Measurements from ENCODE around the gene LHX6.

GRCh38 chr9:122248448-122248865 is 19.7 kb upstream of the LHX6 start:
- no peak for TF ChIP-seq CTCF (IDR thresholded peaks at IDR 0.05; ENCODE audit: insufficient read depth, low read depth, low read length)
- TF ChIP-seq EZH2 (IDR thresholded peaks at IDR 0.05; ENCODE audit: insufficient read depth, low read length), result no peak
